ENCODE data around the gene C1orf50.

C1orf50 gene

GRCh38 chr1:42765832-42766740, 963 bp upstream of the C1orf50 start:
- peak overlapping the region; percentile 96 for H3K9ac ChIP-seq (ENCODE audit: low read length)
- peak; percentile 89 for DNase-seq (ENCODE audit: low read depth)
- H3K4me1 ChIP-seq (ENCODE audit: control insufficient read depth, insufficient read depth, low read length): peaks cover 16% of the 10 kb centered on the region
- peaks cover 13% of the 10 kb centered on the region for H3K36me3 ChIP-seq (ENCODE audit: control insufficient read depth, insufficient read depth, low read length, severe bottlenecking)
- no peaks in the 10 kb centered on the region for H3K27me3 ChIP-seq (replicated peaks; ENCODE audit: control insufficient read depth, insufficient read depth, low read length)
- peak overlapping the region; percentile 88 for H3K4me3 ChIP-seq (ENCODE audit: low read length)
- H3K9me3 ChIP-seq (ENCODE audit: control insufficient read depth, low read length): no peaks in the 10 kb centered on the region

GRCh38 chr1:42767510-42768000, 506 bp downstream of the C1orf50 start:
- Histone ChIP-seq H3K9me3 (ENCODE audit: control insufficient read depth, low read length) (no peaks in the 10 kb centered on the region), H3K4me3 (ENCODE audit: low read length) (peak overlapping the region; percentile 88), H3K27me3 (replicated peaks; ENCODE audit: control insufficient read depth, insufficient read depth, low read length) (no peaks in the 10 kb centered on the region), H3K4me1 (ENCODE audit: control insufficient read depth, insufficient read depth, low read length) (peaks cover 16% of the 10 kb centered on the region), H3K36me3 (ENCODE audit: control insufficient read depth, insufficient read depth, low read length, severe bottlenecking) (no peaks in the 10 kb centered on the region), H3K9ac (ENCODE audit: low read length) (peak overlapping the region; percentile 96)
- no peak for DNase-seq (ENCODE audit: low read depth)

GRCh38 chr1:42768172-42768571, 1.1 kb downstream of the C1orf50 start:
- peak overlapping the region; percentile 88 for H3K4me3 ChIP-seq (ENCODE audit: low read length)
- DNase-seq (ENCODE audit: low read depth): no peak
- H3K36me3 ChIP-seq (ENCODE audit: control insufficient read depth, insufficient read depth, low read length, severe bottlenecking): peaks cover under 1% of the 10 kb centered on the region
- peaks cover 16% of the 10 kb centered on the region for H3K4me1 ChIP-seq (ENCODE audit: control insufficient read depth, insufficient read depth, low read length)
- H3K9ac ChIP-seq (ENCODE audit: low read length): peak overlapping the region; percentile 96
- no peaks in the 10 kb centered on the region for H3K27me3 ChIP-seq (replicated peaks; ENCODE audit: control insufficient read depth, insufficient read depth, low read length)
- no peaks in the 10 kb centered on the region for H3K9me3 ChIP-seq (ENCODE audit: control insufficient read depth, low read length)

- Histone ChIP-seq H3K4me3 (ENCODE audit: low read length) (no peak overlapping the region), H3K27me3 (replicated peaks; ENCODE audit: control insufficient read depth, insufficient read depth, low read length) (no peaks in the 10 kb centered on the region), H3K9ac (ENCODE audit: low read length) (no peak overlapping the region), H3K36me3 (ENCODE audit: control insufficient read depth, insufficient read depth, low read length, severe bottlenecking) (peaks cover 17% of the 10 kb centered on the region), H3K4me1 (ENCODE audit: control insufficient read depth, insufficient read depth, low read length) (peaks cover 11% of the 10 kb centered on the region), H3K9me3 (ENCODE audit: control insufficient read depth, low read length) (no peaks in the 10 kb centered on the region)
- DNase-seq (ENCODE audit: low read depth): no peak
Measured at GRCh38 chr1:42769811-42770210, 2.8 kb downstream of the C1orf50 start.

- H3K36me3 ChIP-seq (ENCODE audit: control insufficient read depth, insufficient read depth, low read length, severe bottlenecking): peaks cover 50% of the 10 kb centered on the region
- H3K4me1 ChIP-seq (ENCODE audit: control insufficient read depth, insufficient read depth, low read length): peaks cover under 1% of the 10 kb centered on the region
- no peaks in the 10 kb centered on the region for H3K9me3 ChIP-seq (ENCODE audit: control insufficient read depth, low read length)
- no peak for DNase-seq (ENCODE audit: low read depth)
- no peak overlapping the region for H3K4me3 ChIP-seq (ENCODE audit: low read length)
- no peaks in the 10 kb centered on the region for H3K27me3 ChIP-seq (replicated peaks; ENCODE audit: control insufficient read depth, insufficient read depth, low read length)
- no peak overlapping the region for H3K9ac ChIP-seq (ENCODE audit: low read length)
Measured at GRCh38 chr1:42773420-42773819, 6.4 kb downstream of the C1orf50 start.

GRCh38 chr1:42774928-42775526, 8.0 kb downstream of the C1orf50 start:
- H3K4me3 ChIP-seq (ENCODE audit: low read length): no peak overlapping the region
- no peak for DNase-seq (ENCODE audit: low read depth)
- H3K27me3 ChIP-seq (replicated peaks; ENCODE audit: control insufficient read depth, insufficient read depth, low read length): no peaks in the 10 kb centered on the region
- no peaks in the 10 kb centered on the region for H3K4me1 ChIP-seq (ENCODE audit: control insufficient read depth, insufficient read depth, low read length)
- H3K36me3 ChIP-seq (ENCODE audit: control insufficient read depth, insufficient read depth, low read length, severe bottlenecking): peaks cover 57% of the 10 kb centered on the region
- H3K9ac ChIP-seq (ENCODE audit: low read length): no peak overlapping the region
- H3K9me3 ChIP-seq (ENCODE audit: control insufficient read depth, low read length): no peaks in the 10 kb centered on the region

GRCh38 chr1:42776502-42776901, 9.5 kb downstream of the C1orf50 start:
- no peaks in the 10 kb centered on the region for H3K27me3 ChIP-seq (replicated peaks; ENCODE audit: control insufficient read depth, insufficient read depth, low read length)
- H3K4me3 ChIP-seq (ENCODE audit: low read length): no peak overlapping the region
- H3K9me3 ChIP-seq (ENCODE audit: control insufficient read depth, low read length): no peaks in the 10 kb centered on the region
- no peak for DNase-seq (ENCODE audit: low read depth)
- H3K36me3 ChIP-seq (ENCODE audit: control insufficient read depth, insufficient read depth, low read length, severe bottlenecking): peaks cover 66% of the 10 kb centered on the region
- H3K9ac ChIP-seq (ENCODE audit: low read length): no peak overlapping the region
- H3K4me1 ChIP-seq (ENCODE audit: control insufficient read depth, insufficient read depth, low read length): no peaks in the 10 kb centered on the region

GRCh38 chr1:42777852-42778251, 10.8 kb downstream of the C1orf50 start:
- peak; percentile 65 for DNase-seq (ENCODE audit: low read depth)
- no peak overlapping the region for H3K4me3 ChIP-seq (ENCODE audit: low read length)
- no peaks in the 10 kb centered on the region for H3K4me1 ChIP-seq (ENCODE audit: control insufficient read depth, insufficient read depth, low read length)
- H3K9me3 ChIP-seq (ENCODE audit: control insufficient read depth, low read length): no peaks in the 10 kb centered on the region
- no peak overlapping the region for H3K9ac ChIP-seq (ENCODE audit: low read length)
- peaks cover 78% of the 10 kb centered on the region for H3K36me3 ChIP-seq (ENCODE audit: control insufficient read depth, insufficient read depth, low read length, severe bottlenecking)
- H3K27me3 ChIP-seq (replicated peaks; ENCODE audit: control insufficient read depth, insufficient read depth, low read length): no peaks in the 10 kb centered on the region

- H3K36me3 ChIP-seq (ENCODE audit: control insufficient read depth, insufficient read depth, low read length, severe bottlenecking): peaks cover 66% of the 10 kb centered on the region
- H3K4me3 ChIP-seq (ENCODE audit: low read length): no peak overlapping the region
- H3K9me3 ChIP-seq (ENCODE audit: control insufficient read depth, low read length): no peaks in the 10 kb centered on the region
- no peak for DNase-seq (ENCODE audit: low read depth)
- no peaks in the 10 kb centered on the region for H3K4me1 ChIP-seq (ENCODE audit: control insufficient read depth, insufficient read depth, low read length)
- no peak overlapping the region for H3K9ac ChIP-seq (ENCODE audit: low read length)
- no peaks in the 10 kb centered on the region for H3K27me3 ChIP-seq (replicated peaks; ENCODE audit: control insufficient read depth, insufficient read depth, low read length)
Measured at GRCh38 chr1:42779725-42780124, 12.7 kb downstream of the C1orf50 start.

GRCh38 chr1:42780176-42780575, 13.1 kb downstream of the C1orf50 start:
- Histone ChIP-seq H3K36me3 (ENCODE audit: control insufficient read depth, insufficient read depth, low read length, severe bottlenecking) (peaks cover 62% of the 10 kb centered on the region), H3K4me3 (ENCODE audit: low read length) (no peak overlapping the region), H3K27me3 (replicated peaks; ENCODE audit: control insufficient read depth, insufficient read depth, low read length) (no peaks in the 10 kb centered on the region), H3K9me3 (ENCODE audit: control insufficient read depth, low read length) (no peaks in the 10 kb centered on the region), H3K9ac (ENCODE audit: low read length) (no peak overlapping the region), H3K4me1 (ENCODE audit: control insufficient read depth, insufficient read depth, low read length) (no peaks in the 10 kb centered on the region)
- DNase-seq (ENCODE audit: low read depth): no peak

GRCh38 chr1:42783092-42783491, 16.0 kb downstream of the C1orf50 start:
- Histone ChIP-seq H3K4me3 (ENCODE audit: low read length) (no peak overlapping the region), H3K4me1 (ENCODE audit: control insufficient read depth, insufficient read depth, low read length) (no peaks in the 10 kb centered on the region), H3K9ac (ENCODE audit: low read length) (no peak overlapping the region), H3K36me3 (ENCODE audit: control insufficient read depth, insufficient read depth, low read length, severe bottlenecking) (peaks cover 33% of the 10 kb centered on the region), H3K9me3 (ENCODE audit: control insufficient read depth, low read length) (no peaks in the 10 kb centered on the region), H3K27me3 (replicated peaks; ENCODE audit: control insufficient read depth, insufficient read depth, low read length) (peaks cover 3% of the 10 kb centered on the region)
- DNase-seq (ENCODE audit: low read depth): no peak
